HG02981 (cell line): ENCODE results near the gene GRHL3.
"Not testable (repeated sequence)": the region's sequence is repeated elsewhere in the genome, so short reads cannot be mapped to it uniquely, and the experiment has no call there.

Experiments
- ATAC-seq: cut with Tn5 transposase; IDR thresholded peaks from one replicate; pipeline ENCODE4 v1.9.1; 2021; ENCODE audit warnings: mild to moderate bottlenecking, moderate library complexity; ENCODE audit not compliant: unreplicated experiment

GRHL3 gene

GRCh38 chr1:24319312-24319863, at the start of gene GRHL3:
TSS of gene GRHL3 (plus strand) at chr1:24319357. CDS start at chr1:24319552, 195 bp downstream.
- ATAC-seq, result no peak

GRCh38 chr1:24274203-24275103, 44.7 kb upstream of the GRHL3 start:
- ATAC-seq, result not testable (repeated sequence)

GRCh38 chr1:24275104-24275410, 44.1 kb upstream of the GRHL3 start:
- ATAC-seq, result no peak

- ATAC-seq, result no peak
Measured at GRCh38 chr1:24275510-24275909, 43.6 kb upstream of the GRHL3 start.

GRCh38 chr1:24276791-24277190, 42.4 kb upstream of the GRHL3 start:
- no peak for ATAC-seq

GRCh38 chr1:24277420-24278169, 41.6 kb upstream of the GRHL3 start:
- ATAC-seq, result no peak

- no peak for ATAC-seq
Measured at GRCh38 chr1:24278726-24279125, 40.4 kb upstream of the GRHL3 start.

GRCh38 chr1:24279590-24280232, 39.4 kb upstream of the GRHL3 start:
- no peak for ATAC-seq

- no peak for ATAC-seq
Measured at GRCh38 chr1:24281591-24281990, 37.6 kb upstream of the GRHL3 start.

- no peak for ATAC-seq
Measured at GRCh38 chr1:24282491-24282890, 36.7 kb upstream of the GRHL3 start.

- no peak for ATAC-seq
Measured at GRCh38 chr1:24283326-24284155, 35.6 kb upstream of the GRHL3 start.

GRCh38 chr1:24284156-24284471, 35.0 kb upstream of the GRHL3 start:
- ATAC-seq, result no peak

GRCh38 chr1:24285231-24285630, 33.9 kb upstream of the GRHL3 start:
- ATAC-seq, result no peak

GRCh38 chr1:24286246-24287010, 32.7 kb upstream of the GRHL3 start:
- ATAC-seq, result no peak

- ATAC-seq, result not testable (repeated sequence)
Measured at GRCh38 chr1:24287779-24288178, 31.4 kb upstream of the GRHL3 start.

GRCh38 chr1:24288479-24288878, 30.7 kb upstream of the GRHL3 start:
- no peak for ATAC-seq

GRCh38 chr1:24289937-24290595, 29.1 kb upstream of the GRHL3 start:
- ATAC-seq, result no peak

- no peak for ATAC-seq
Measured at GRCh38 chr1:24290933-24291487, 28.1 kb upstream of the GRHL3 start.

GRCh38 chr1:24292103-24292502, 27.1 kb upstream of the GRHL3 start:
- no peak for ATAC-seq
